ENCODE results near the gene OR6S1.
"Not testable (repeated sequence)": the region's sequence is repeated elsewhere in the genome, so short reads cannot be mapped to it uniquely, and the experiment has no call there.

The OR6S1 gene

GRCh38 chr14:20671597-20672283, 30.2 kb upstream of the OR6S1 start:
- no peak for DNase-seq (ENCODE audit: low read depth in 2 of 2)

- no peak for DNase-seq (ENCODE audit: low read depth in 2 of 2)
Measured at GRCh38 chr14:20668969-20669368, 27.5 kb upstream of the OR6S1 start.

DNA sequence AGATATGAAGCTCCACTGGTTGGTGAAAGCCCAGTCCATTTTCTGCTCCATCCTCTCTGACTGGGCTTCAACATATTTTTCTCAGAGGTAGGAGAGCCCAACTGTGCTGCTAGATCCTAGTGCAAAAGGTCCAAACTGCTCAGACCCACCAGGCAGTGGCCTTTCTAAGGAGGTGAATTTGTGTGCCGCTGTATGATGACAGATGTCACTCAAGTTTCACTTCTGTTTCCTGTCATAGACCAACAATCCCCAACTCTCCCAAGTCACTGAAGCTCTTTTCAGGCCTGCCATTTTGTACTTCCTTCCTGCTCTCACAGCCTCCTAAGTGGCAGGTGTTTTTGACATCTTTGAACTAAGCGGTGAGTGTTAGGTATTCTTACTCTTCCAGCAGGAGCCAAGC, 26.5 kb upstream of the OR6S1 start:
- DNase-seq (ENCODE audit: low read depth in 2 of 2), result no peak

- DNase-seq (ENCODE audit: low read depth in 2 of 2), result not testable (repeated sequence)
Measured at GRCh38 chr14:20666400-20666961, 25.0 kb upstream of the OR6S1 start.

DNA sequence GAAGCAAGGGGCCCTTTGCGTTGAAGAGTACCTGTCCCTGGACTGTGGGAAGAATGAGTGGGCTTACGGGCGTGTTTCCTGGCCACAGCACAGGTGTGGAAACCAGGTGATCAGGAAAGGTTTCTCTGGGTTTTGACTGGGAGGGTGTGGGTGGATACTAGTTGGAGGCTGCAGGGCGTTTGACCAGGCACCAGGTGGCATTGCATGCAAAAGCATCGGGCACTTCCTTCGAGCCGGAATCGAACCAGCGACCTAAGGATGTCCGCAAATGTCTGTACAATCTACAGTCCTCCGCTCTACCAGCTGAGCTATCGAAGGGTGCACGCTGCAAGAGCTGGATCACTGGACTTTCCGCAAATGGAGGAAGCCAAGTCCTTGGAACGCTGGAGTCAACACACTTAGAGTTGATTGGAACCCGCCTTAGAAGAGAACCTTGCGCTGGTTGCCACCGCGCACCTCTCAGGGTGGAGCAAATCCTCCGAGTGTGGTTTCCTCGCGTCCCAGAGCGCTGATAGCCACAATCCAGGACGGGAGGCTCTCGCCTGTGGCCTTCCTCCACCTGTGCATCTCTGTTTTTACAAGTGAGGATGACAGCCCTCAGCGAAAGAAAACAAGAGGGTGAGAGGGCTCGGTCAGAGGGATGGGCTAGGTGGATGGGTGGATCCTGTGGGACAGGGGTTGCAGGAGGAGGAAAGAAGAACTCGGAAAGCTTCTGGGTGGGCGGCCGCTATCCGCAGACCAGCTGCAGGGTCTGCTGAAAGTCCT, 21.7 kb upstream of the OR6S1 start:
- DNase-seq (ENCODE audit: low read depth in 2 of 2), result peak; percentile 54 to 58

DNA sequence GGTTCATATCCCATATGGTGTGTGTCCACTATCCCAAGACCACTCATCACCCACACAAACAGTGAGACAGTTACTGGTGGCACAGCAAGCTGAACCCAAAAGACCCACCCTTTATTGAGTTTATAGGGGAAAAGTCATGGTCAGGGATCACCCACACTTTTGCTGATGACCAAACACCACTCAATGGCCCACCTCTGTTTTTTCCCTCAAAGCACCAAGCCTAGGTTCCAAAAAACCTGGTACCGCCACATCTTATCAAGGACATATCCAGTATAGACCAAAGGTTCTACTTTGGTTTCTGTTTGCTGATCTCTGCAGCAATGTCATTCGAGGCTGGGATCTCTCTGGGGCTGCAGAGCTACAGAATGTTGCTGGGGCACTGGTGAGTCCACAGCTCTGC, 19.7 kb upstream of the OR6S1 start:
- DNase-seq (ENCODE audit: low read depth in 2 of 2), result no peak

- DNase-seq (ENCODE audit: low read depth in 2 of 2), result no peak
Measured at GRCh38 chr14:20659813-20660395, 18.4 kb upstream of the OR6S1 start.

GRCh38 chr14:20659336-20659735, 17.8 kb upstream of the OR6S1 start:
- DNase-seq (ENCODE audit: low read depth in 2 of 2), result no peak

DNA sequence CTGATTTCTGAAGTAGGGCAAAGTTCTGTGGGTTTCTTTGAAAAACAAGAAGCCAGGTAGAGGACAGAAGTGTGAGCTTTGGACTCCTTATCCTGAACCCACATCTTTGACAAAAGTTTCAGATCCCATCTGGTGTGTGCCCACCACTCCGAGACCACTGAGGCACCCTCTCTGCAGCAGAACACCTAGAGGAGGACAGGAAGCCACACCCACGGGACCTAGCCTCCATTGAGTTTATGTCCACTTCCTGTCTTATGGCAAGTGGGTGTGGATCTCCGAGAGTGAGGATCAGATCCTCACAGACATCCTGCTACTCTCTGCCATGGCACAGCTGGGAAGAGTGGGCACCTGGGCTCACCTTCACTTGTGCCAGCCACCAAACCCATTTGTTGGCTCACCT, 16.8 kb upstream of the OR6S1 start:
- no peak for DNase-seq (ENCODE audit: low read depth in 2 of 2)

DNA sequence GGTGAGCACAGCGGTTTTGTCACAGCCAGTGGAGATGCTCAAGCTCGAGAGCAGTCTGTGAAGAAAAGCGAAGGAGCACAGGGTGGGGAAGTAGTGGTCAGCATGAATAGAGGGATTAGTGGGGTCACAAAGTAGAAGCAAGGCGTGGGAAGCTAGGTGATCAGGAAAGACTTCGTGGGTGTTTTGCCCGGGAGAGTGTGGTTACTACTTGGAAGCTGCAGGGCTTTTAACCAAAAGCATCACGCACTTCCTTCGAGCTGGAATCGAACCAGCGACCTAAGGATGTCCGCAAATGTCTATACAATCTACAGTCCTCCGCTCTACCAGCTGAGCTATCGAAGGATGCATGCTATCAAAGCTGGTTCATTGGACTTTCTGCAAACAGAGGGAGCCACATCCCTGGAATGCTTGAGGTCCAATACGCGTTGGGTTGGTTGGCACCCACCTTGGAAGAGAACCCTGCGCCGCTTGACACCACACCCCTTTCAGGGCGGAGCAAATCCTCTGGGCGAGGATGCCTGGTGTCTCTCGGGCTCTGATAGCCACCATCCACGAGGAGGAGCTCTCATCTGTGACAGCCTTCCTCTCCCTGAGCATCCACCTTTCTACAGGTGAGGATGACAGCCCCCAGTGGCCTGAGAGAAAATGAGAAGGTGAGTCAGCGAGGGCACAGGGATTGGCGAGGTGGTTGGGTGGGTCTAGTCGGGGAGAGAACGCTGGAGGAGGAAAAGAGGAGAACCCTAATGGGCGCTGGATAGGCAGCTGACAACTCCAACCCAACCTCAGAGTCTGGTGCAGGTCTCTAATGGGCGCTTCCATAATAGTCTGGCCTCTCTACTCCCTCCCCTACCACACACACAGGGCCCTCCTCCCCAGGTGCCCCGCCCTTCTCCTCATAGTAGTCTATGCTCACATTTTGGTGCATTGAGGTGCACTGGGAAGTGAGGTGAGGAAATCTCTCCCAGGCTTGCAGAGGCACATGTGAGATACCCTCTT, 16.0 kb upstream of the OR6S1 start:
- DNase-seq (ENCODE audit: low read depth in 2 of 2), result no peak

- no peak for DNase-seq (ENCODE audit: low read depth in 2 of 2)
Measured at GRCh38 chr14:20656274-20656673, 14.8 kb upstream of the OR6S1 start.

DNA sequence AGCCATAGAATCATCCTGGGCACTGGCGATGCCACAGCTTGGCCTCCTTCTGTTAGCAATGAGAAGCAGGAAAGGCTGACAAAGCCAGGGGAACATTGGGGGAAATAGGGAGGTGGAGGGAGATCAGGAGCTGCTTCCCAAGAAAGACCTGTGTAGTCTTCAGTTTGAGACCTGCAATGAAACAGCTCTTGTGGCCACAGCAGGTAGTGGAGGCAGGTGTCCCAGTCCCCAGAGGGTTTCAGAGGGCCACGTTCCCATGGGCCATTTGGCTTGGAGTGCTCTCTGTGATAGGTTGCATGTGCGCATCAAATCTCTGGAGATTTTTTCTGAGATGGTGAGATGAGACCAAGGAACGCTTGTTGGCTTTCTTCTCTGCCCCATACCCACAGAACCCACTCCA, 14.4 kb upstream of the OR6S1 start:
- DNase-seq (ENCODE audit: low read depth in 2 of 2), result no peak

- DNase-seq (ENCODE audit: low read depth in 2 of 2), result no peak
Measured at GRCh38 chr14:20652996-20653975, 11.8 kb upstream of the OR6S1 start.

GRCh38 chr14:20645481-20645880, 4.0 kb upstream of the OR6S1 start:
- no peak for DNase-seq (ENCODE audit: low read depth in 2 of 2)

GRCh38 chr14:20644520-20644919, 3.0 kb upstream of the OR6S1 start:
- DNase-seq (ENCODE audit: low read depth in 2 of 2), result no peak

DNA sequence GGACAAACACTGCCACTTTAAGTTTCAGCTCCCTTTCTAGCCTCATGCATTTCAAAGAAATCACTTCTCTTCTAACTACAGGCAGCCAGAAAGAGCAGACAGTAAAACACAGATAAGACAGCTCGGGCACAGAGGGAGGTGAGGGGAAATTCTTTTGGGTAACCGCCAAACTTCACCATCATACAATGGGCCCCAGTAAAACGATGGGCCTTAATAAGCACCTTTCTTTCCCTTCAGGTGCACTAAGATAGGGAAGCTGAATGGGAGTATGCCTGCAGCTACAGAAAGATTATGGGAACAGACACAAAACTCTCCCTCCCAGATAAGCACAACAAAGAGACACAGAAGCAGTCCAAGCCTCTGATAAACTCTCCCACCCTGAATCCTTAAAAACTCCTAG, 1.3 kb upstream of the OR6S1 start:
- DNase-seq (ENCODE audit: low read depth in 2 of 2), result not testable (repeated sequence)

DNA sequence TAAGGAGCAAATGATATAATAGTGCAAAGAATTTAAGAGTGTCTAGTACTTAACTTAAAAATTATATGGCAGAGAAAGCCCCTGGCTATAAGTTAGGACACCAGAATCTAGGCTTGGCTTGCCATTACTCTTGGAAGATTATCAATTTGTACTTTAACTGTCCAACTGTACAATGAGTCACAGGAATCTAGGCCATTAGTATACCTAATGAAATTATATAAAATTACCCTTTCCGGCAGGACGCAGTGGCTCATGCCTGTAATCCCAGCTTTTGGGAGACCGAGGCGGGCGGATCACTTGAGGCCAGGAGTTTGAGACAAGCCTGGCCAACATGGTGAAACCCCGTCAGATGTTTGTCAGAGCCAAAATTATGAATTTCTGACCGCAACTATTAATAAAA, 691 bp upstream of the OR6S1 start:
- no peak for DNase-seq (ENCODE audit: low read depth in 2 of 2)

- DNase-seq (ENCODE audit: low read depth in 2 of 2), result peak; percentile 39 to 40
Measured at GRCh38 chr14:20632831-20633691, 8.4 kb downstream of the OR6S1 start.

DNA sequence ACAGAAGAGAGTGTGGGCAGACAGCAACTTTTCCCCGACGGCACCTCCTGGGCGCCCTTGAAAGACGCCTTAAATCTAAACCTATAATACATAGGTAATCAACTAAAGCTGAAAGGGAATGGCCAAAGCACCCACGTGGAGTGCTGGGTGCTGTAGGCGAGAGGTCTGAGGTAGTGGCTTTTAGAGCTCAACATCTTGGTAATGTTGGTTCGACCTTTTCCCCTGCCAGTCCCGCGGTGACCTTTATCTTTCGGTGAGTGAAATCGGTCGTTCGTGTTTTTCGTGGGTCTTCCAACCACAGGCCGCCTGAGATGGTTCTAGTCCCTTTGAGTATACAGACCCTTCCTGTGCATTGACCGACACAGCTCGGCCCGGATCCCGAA, 9.1 kb downstream of the OR6S1 start:
- no peak for DNase-seq (ENCODE audit: low read depth in 2 of 2)
